CD14-positive monocyte (primary cell): ENCODE data around the gene MICB. TPM values are rescaled to one million over a fixed set of nuclear protein-coding genes. Genes with fewer than 3 reads are reported as not detected.
A peak's percentile ranks its signal among the peaks of the same experiment; 100 is the strongest.

Experiments
- DNase-seq, 3 donors: peaks; one replicate each; pipeline ENCODE4 v3.0.0-alpha.2; 2011 to 2022
- H2AFZ ChIP-seq: 2 replicates; pipeline ENCODE4 v1.6.0; 2012; ENCODE audit warnings: mild to moderate bottlenecking, low read depth, low read length, inconsistent platforms; ENCODE audit not compliant: insufficient read depth, poor library complexity, severe bottlenecking
- H3K27ac ChIP-seq, 2 donors: 1 replicate in 1 of 2; 2 replicates in 1 of 2; pipeline ENCODE4 v1.5.1; 2012 to 2013; ENCODE audit warnings: low read length in 2 of 2, control low read depth in 1 of 2, inconsistent platforms in 1 of 2, low read depth in 1 of 2, mild to moderate bottlenecking in 1 of 2
- H3K27me3 ChIP-seq, 2 donors: one replicate each; pipeline versions ENCODE4 v1.6.0 to v1.6.1; 2011 to 2013; ENCODE audit warnings: low read length in 2 of 2; ENCODE audit not compliant: control insufficient read depth in 2 of 2, insufficient read depth in 2 of 2
- H3K36me3 ChIP-seq, 2 donors: replicated peaks in 1 of 2; 1 replicate in 1 of 2; 2 replicates in 1 of 2; pipeline versions ENCODE4 v1.5.1 to v1.6.1; 2012 to 2013; ENCODE audit warnings: low read length in 2 of 2, control low read depth in 1 of 2, inconsistent platforms in 1 of 2, mild to moderate bottlenecking in 1 of 2; ENCODE audit not compliant: insufficient read depth in 2 of 2, control insufficient read depth in 1 of 2
- H3K4me1 ChIP-seq, 2 donors: 1 replicate in 1 of 2; 2 replicates in 1 of 2; pipeline versions ENCODE4 v1.5.1 to v1.6.1; 2012 to 2013; ENCODE audit warnings: low read length in 2 of 2, control low read depth in 1 of 2, inconsistent platforms in 1 of 2, mild to moderate bottlenecking in 1 of 2, moderate library complexity in 1 of 2; ENCODE audit not compliant: insufficient read depth in 2 of 2, control insufficient read depth in 1 of 2
- H3K4me2 ChIP-seq: replicated peaks from 2 replicates; pipeline ENCODE3; 2012; ENCODE audit warnings: low read length, moderate library complexity, mild to moderate bottlenecking; ENCODE audit not compliant: poor library complexity, severe bottlenecking; ENCODE audit errors: extremely low read depth
- H3K4me3 ChIP-seq, 3 experiments: fragments of 200-600 bp in 1 of 3; sonication (generic) in 1 of 3; replicated peaks in 1 of 3; 1 replicate in 2 of 3; 2 replicates in 1 of 3; pipeline ENCODE4 v1.5.1; 2011 to 2013; ENCODE audit warnings: low read length in 3 of 3, mild to moderate bottlenecking in 3 of 3, control low read depth in 2 of 3, low read depth in 2 of 3, inconsistent platforms in 1 of 3, moderate library complexity in 1 of 3
- H3K79me2 ChIP-seq: 2 replicates; pipeline ENCODE4 v1.6.0; 2012; ENCODE audit warnings: mild to moderate bottlenecking, control low read depth, inconsistent platforms, low read length, moderate library complexity; ENCODE audit not compliant: insufficient read depth
- H3K9ac ChIP-seq: 2 replicates; pipeline ENCODE4 v1.6.0; 2017; ENCODE audit warnings: low read length, mild to moderate bottlenecking; ENCODE audit not compliant: insufficient read depth, poor library complexity, severe bottlenecking
- H3K9me3 ChIP-seq, 2 donors: replicated peaks in 1 of 2; 1 replicate in 1 of 2; 2 replicates in 1 of 2; pipeline versions ENCODE4 v1.5.1 to v1.6.1; 2012 to 2013; ENCODE audit warnings: low read length in 2 of 2, control low read depth in 1 of 2; ENCODE audit not compliant: control insufficient read depth in 1 of 2, insufficient read depth in 1 of 2
- H4K20me1 ChIP-seq: 2 replicates; pipeline ENCODE4 v1.6.0; 2012; ENCODE audit warnings: mild to moderate bottlenecking, low read length, control low read depth, moderate library complexity; ENCODE audit not compliant: insufficient read depth
- H3K27ac Mint-ChIP-seq, 7 donors: one replicate each; pipeline ENCODE4 v1.8.0; 2020; ENCODE audit warnings: mild to moderate bottlenecking in 7 of 7, mixed read lengths in 7 of 7, moderate library complexity in 6 of 7, inconsistent platforms in 2 of 7
- H3K27me3 Mint-ChIP-seq, 3 donors: one replicate each; pipeline ENCODE4 v1.8.0; 2021 to 2022; ENCODE audit warnings: low read depth in 3 of 3, mild to moderate bottlenecking in 3 of 3, mixed read lengths in 3 of 3, moderate library complexity in 3 of 3, inconsistent platforms in 1 of 3
- H3K36me3 Mint-ChIP-seq, 2 donors: one replicate each; pipeline ENCODE4 v1.8.0; 2020; ENCODE audit warnings: mixed read lengths in 2 of 2, inconsistent platforms in 1 of 2, mild to moderate bottlenecking in 1 of 2
- H3K4me1 Mint-ChIP-seq: one replicate; pipeline ENCODE4 v1.8.0; 2020; ENCODE audit warnings: mild to moderate bottlenecking, mixed read lengths
- H3K4me3 Mint-ChIP-seq, 2 donors: one replicate each; pipeline ENCODE4 v1.8.0; 2020; ENCODE audit warnings: mild to moderate bottlenecking in 2 of 2, mixed read lengths in 2 of 2, moderate library complexity in 1 of 2
- H3K9me3 Mint-ChIP-seq, 7 donors: one replicate each; pipeline ENCODE4 v1.8.0; 2020 to 2022; ENCODE audit warnings: mixed read lengths in 7 of 7, mild to moderate bottlenecking in 6 of 7, moderate library complexity in 6 of 7, inconsistent platforms in 2 of 7
- CTCF ChIP-seq: fragments of 200-600 bp; IDR thresholded peaks from one replicate; pipeline ENCODE4 v1.8.0; 2022; ENCODE audit warnings: antibody characterized with exemption, mild to moderate bottlenecking
- WGBS: methylation state at CpG from one replicate; pipeline ENCODE4 v1.1.5; 2013; ENCODE audit warnings: missing lambda C conversion rate; ENCODE audit not compliant: insufficient coverage; 5-methylcytosine and 5-hydroxymethylcytosine counted together
- intact Hi-C, 2 donors: fragments of 100-400 bp; cut with micrococcal nuclease; formaldehyde crosslinking; loops; one replicate each; pipeline versions ENCODE4 v1.15.0 to v1.15.1; 2023
- polyA plus RNA-seq, 3 donors: library from polyadenylated mRNA; depleted of rRNA in 1 of 3; unstranded in 2 of 3; stranded (reverse) in 1 of 3; fragments of 300-500 nt in 2 of 3; fragments of >200 nt in 1 of 3; fragmentation: Illumina TruSeq in 2 of 3; gene quantifications; 1 replicate in 2 of 3; 2 replicates in 1 of 3; pipeline ENCODE4 v1.2.3, GENCODE V29; 2012 to 2021

Gene MICB
- polyA plus RNA-seq, 3 donors = 8.1 to 34.8 (median 11.4) TPM

- H3K4me3 Mint-ChIP-seq = no peak overlapping the region
- no peaks in the 10 kb centered on the region for H3K27me3 Mint-ChIP-seq
- TF ChIP-seq CTCF = no peak
- H3K36me3 ChIP-seq = peaks cover 89 to 93% of the 10 kb centered on the region in 2 donors
- no peaks in the 10 kb centered on the region for H3K9me3 ChIP-seq
- no peaks in the 10 kb centered on the region for H3K9me3 Mint-ChIP-seq
- no peak overlapping the region for H3K9ac ChIP-seq
- H3K4me2 ChIP-seq = no peak overlapping the region
- peaks cover 100% of the 10 kb centered on the region for H4K20me1 ChIP-seq
- no peak overlapping the region for H3K27ac ChIP-seq
- DNase-seq = no peak
- H3K27me3 ChIP-seq = no peaks in the 10 kb centered on the region
- peaks cover 0 to under 1% of the 10 kb centered on the region in 2 donors for H3K4me1 ChIP-seq
- no CpG with 5 or more reads among the region's 1 CpG for WGBS
- peaks cover 65% of the 10 kb centered on the region for H3K79me2 ChIP-seq
- intact Hi-C loops = no loop called here
- peaks cover 80 to 93% of the 10 kb centered on the region in 2 donors for H3K36me3 Mint-ChIP-seq
- peak overlapping the region in 2 of 7 donors; percentile 20 to 42 for H3K27ac Mint-ChIP-seq
- no peak overlapping the region for H3K4me3 ChIP-seq
- H2AFZ ChIP-seq = no peak overlapping the region
- H3K4me1 Mint-ChIP-seq = peaks cover 3% of the 10 kb centered on the region
Observed at GRCh38 chr6:31533455-31533841, 35.5 kb downstream of the MICB start.

DNA sequence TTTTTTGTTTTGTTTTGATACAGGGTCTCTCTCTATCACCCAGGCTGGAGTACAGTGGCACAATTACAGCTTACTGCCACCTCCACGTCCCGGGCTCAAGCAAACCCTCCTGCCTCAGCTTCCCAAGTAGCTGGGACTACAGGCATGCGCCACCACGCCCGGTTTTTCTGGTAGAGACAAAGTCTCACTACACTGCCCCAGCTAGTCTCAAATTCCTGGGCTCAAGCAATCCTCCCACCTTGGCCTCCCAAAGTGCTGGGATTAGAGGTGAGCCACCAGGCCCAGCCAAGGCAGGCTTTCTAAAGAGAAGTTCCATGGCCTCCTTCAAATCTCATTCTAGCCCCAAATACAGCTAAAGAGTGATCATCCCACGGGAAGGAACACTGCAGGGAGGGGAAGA is 36.1 kb downstream of the MICB start:
- peaks cover 71% of the 10 kb centered on the region for H3K79me2 ChIP-seq
- H3K27ac ChIP-seq = no peak overlapping the region
- peak overlapping the region in 2 of 7 donors; percentile 50 to 57 for H3K27ac Mint-ChIP-seq

More for the DNA sequence above, 36.1 kb downstream of the MICB start:
- Histone ChIP-seq H3K36me3 (peaks cover 95 to 98% of the 10 kb centered on the region in 2 donors), H3K4me3 (no peak overlapping the region), H3K9ac (no peak overlapping the region), H3K4me2 (no peak overlapping the region), H2AFZ (no peak overlapping the region), H4K20me1 (peaks cover 100% of the 10 kb centered on the region), H3K4me1 (peaks cover 5 to 6% of the 10 kb centered on the region in 2 donors), H3K9me3 (no peaks in the 10 kb centered on the region), H3K27me3 (no peaks in the 10 kb centered on the region)
- H3K4me3 Mint-ChIP-seq = no peak overlapping the region
- peaks cover 8% of the 10 kb centered on the region for H3K4me1 Mint-ChIP-seq
- TF ChIP-seq CTCF = no peak
- no peak for DNase-seq
- H3K36me3 Mint-ChIP-seq = peaks cover 85 to 97% of the 10 kb centered on the region in 2 donors
- intact Hi-C loops = no loop called here
- WGBS = 80% methylated on average over 4 of the region's 6 CpGs
- H3K9me3 Mint-ChIP-seq = no peaks in the 10 kb centered on the region
- H3K27me3 Mint-ChIP-seq = no peaks in the 10 kb centered on the region
